Stimulated activated CD4-positive, alpha-beta T cell treated with anti-CD3 and anti-CD28 coated beads, Interleukin-15, amount 100 ng/mL, for 48 hours (primary cell): ENCODE measurements around the gene TPK1.
"Not testable (repeated sequence)": the region's sequence is repeated elsewhere in the genome, so short reads cannot be mapped to it uniquely, and the experiment has no call there.

Experiments used
- DNase-seq, 2 donors: peaks; one replicate each; pipeline ENCODE4 v3.0.0-alpha.2; 2020; ENCODE audit warnings: low read depth in 2 of 2

Gene TPK1

DNA sequence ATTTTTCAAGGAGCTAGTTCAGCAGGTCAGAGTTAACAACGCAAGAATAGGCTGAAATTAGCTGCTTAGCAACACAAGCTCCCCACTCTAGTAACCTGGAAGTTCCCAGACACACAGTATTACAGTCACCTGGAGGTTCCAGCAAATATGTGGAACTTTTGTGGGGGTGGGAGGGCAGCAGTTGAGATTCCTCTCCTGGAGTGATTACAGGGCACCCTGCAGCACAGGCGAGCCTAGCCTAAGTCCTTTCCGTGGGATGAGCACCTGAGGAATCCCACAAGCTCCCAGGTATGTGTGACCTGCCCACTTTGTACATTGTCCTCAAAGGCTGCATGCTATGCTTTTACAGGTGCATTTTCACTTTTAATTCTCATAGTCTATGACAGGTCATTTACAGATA lies 13.6 kb downstream of the TPK1 start:
- DNase-seq, result no peak

DNA sequence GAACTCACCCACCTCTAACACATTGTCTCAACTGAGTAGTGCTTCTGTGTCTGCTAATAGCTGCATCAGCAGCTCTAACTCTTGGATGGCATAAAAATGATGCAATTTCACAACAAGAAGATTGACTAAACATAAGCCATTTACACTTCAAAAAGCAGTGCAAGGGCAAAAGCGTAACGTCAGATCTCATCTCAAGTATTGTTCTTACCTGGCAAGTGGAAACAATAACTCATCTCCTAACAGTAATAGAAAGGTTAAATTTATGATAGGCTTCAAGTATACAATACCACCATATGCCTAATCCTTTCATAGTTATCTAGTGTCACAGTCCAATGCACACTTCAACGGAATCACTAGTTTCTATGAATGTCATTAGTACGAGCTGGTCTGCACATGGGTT lies 14.8 kb downstream of the TPK1 start:
- peak in 1 of 2 donors; percentile 15 for DNase-seq

GRCh38 chr7:144820552-144820951 lies 15.3 kb downstream of the TPK1 start:
- DNase-seq, result no peak

- DNase-seq, result no peak
Observed at GRCh38 chr7:144819566-144819965, 16.3 kb downstream of the TPK1 start.

DNA sequence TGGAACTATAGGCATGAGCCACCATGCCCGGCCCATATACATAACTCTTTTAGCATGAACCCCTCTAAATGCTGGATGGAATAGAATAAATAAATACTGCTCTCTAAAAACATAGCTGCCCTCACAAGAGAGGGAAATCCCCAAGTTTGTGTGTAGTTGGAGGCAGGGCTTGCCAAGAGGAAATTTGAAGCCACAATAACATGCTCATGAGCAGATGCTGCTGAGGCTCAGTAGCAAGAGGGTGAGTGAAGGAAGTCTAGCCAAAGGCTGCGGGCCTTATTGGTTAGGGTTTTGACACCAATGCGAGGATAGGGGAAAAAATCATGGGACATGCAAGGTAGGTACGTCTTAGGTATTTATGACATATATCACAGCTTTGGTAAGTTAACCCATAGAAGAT lies 17.3 kb downstream of the TPK1 start:
- peak in 1 of 2 donors; percentile 11 for DNase-seq

GRCh38 chr7:144817001-144817400 lies 18.9 kb downstream of the TPK1 start:
- no peak for DNase-seq

DNA sequence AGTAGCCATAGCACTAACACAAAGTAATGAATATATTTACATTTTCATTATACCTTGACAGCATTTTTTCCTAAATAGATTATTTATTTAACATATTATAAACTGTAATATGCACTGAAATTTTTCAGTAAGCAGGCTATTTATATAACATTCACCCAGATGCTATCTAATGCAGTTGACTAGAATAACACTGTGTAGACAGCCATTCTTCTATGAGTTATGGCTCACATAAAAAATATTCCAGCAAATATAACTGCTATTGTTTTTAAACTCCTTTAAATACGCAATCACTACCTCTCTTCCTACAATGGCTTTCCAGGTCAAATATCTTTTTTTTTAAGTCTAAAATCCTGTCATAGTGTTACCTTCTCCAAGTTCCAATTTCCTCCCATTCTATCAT lies 21.6 kb downstream of the TPK1 start:
- DNase-seq, result no peak

DNA sequence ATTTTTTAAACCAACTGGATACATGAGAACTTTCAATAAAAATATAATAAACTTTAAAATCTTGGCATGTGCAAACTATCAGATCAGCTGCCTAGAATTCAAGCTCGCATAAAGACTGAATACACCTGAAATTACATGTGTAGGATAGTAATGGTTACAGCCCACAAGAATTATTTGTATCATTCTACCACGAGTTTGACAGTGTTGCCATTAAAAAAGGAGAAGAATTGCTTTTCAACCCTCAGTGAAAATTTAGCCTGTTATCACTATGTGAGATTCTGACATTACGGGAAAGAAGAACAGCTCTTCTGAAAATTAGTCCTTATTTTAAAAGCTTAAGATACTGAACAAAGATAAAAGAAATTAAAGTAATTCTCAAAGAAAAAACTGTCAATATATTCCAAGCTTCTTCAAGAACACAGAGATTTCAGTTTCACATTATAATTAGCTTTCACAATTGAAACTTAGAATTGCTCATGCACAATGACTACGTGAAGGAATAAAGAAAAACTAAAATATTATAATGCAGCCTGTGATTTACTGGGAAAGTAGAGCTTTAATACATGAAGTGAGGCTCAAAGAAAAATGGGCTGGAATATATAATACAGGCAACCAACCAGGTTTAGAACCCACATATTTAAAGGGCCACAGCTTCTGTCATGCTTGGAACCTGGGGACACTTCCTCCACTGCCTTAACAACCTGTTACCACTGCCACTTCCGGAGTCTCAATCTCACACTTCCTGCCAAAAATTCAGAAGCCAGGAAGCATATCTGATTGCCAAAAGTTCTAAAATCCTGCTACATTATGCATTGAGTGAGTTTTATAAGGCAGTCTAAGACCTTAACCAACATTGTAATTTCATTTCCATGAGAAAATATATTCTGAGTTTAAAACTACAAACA lies 23.2 kb downstream of the TPK1 start:
- no peak for DNase-seq

DNA sequence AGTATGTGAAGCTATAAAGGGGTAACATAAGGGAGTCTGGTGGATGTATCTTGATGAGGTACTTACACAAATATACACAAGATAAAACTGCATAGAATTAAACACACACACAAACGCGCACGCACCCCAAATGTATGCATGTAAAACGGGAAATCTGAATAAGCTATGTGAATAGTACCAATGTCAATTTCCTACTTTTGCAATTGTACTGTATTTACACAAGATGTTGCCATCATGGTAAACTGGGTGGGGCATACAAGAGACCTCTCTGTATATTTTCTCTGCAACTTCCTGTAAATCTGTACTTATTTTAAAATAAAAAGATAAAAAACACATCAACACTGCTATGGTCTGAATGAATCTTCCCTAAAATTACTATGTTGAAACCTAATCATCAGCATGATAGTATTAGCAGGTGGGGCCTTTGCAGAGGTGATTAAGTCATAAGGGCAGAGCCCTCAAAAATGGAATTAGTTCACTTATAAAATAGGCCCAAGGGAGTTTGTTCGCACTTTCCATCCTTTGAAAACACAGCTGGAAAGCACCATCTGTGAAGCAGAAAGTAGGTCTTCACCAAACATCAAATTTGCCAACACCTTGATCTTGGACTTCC lies 30.1 kb downstream of the TPK1 start:
- no peak for DNase-seq

DNA sequence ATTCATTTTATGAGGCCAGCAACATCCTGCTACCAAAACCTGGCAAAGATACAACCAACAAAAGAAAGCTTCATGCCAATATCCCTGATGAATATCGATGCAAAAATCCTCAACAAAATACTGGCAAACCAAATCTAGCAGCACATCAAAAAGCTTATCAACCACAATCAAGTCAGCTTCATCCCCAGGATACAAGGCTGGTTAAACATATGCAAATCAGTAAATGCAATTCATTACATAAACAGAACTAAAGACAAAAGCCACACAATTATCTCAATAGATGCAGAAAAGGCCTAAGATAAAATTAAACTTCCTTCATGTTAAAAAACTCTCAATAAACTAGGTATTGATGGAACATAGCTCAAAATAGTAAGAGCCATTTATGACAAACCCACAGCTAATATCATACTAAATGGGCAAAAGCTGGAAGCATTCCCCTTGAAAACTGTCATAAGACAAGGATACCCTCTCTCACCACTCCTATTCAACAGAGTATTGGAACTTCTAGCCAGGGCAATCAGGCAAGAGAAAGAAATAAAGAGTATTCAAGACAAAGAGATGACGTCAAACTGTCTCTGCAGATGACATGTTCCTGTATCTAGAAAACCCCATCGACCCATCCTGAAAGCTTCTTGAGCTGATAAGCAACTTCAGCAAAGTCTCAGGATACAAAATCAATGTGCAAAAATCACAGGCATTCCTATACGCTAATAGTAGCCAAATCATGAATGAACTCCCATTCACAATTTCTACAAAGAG lies 35.0 kb downstream of the TPK1 start:
- not testable (repeated sequence) for DNase-seq

DNA sequence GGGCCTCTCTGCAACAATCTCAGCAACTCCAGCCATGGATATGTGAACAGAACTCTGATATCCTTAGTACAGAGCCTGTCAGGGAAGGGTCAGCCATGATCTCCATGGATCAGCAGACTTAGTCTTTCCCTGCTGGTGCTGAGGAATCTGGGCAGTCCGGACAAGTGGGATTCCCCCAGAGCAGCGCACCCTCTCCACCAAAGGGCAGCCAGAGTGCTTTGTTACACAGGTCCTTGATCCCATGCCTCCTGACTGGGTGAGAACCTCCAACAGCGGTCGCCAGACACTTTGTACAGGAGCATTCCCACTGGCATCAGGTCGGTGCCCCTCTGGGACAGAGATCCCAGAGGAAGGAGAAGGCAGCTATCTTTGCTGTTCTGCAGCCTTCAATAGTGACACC lies 38.9 kb downstream of the TPK1 start:
- DNase-seq, result no peak

DNA sequence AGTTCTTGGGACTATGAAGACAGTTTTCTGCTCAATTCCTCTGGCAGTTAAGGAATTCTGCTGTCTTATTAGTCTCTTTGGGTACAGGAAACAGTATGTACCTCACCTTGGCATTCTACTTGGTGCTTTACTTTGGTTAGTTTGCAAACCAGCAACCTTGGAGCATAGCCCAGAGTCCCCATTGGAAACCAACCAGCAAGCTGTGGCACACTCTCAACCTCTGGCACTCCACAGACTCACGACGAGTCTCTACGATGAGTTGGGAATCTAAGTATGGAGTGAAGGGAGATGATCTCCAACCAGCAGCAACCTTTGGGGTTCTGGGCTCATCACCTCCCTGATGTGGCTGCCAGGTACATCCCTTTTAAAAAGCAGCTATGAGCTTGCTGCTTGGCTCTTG lies 43.8 kb downstream of the TPK1 start:
- DNase-seq, result no peak

GRCh38 chr7:144791488-144791887 lies 44.4 kb downstream of the TPK1 start:
- no peak for DNase-seq

DNA sequence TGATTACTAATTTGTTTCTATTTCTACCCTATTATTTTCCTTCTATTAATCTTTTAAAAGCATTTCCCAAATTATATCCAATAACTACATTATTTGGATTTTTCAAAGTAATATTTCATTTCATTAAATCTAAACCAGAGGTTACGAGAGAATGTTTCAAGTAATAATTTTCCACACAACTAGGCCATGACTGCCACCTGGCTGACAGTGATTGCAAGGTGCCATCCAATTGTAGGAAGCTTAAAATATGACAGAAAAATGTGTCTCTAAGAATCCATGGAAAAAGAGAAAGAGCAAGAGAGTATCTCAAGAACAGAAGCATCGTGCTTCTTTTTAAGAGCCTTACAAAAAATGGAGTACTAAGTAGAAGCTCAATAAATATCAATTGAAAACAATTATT lies 48.7 kb downstream of the TPK1 start:
- no peak for DNase-seq

GRCh38 chr7:144786522-144786921 lies 49.3 kb downstream of the TPK1 start:
- no peak for DNase-seq

DNA sequence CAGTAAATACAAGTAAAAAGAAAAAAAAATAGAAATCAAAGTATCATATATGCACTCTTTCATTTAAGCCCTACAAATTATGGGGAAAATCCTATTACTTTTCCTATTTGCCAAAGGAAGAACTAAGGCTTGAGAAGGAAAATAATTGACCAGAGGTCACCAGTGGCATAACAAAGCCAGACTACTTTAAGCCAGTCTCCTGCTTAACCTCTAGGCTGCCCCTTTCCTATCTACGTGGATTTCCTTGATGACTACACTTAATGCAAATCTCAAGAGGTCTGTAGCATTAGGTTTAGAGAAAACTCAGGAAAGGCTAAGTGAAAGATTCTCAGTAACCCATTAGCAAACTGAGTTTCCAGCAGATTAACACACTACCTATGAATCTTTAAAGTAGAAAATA lies 49.8 kb downstream of the TPK1 start:
- no peak for DNase-seq

- no peak for DNase-seq
Observed at GRCh38 chr7:144785521-144785920, 50.3 kb downstream of the TPK1 start.

GRCh38 chr7:144784943-144785342 lies 50.9 kb downstream of the TPK1 start:
- DNase-seq, result no peak

- no peak for DNase-seq
Observed at GRCh38 chr7:144784441-144784840, 51.4 kb downstream of the TPK1 start.

DNA sequence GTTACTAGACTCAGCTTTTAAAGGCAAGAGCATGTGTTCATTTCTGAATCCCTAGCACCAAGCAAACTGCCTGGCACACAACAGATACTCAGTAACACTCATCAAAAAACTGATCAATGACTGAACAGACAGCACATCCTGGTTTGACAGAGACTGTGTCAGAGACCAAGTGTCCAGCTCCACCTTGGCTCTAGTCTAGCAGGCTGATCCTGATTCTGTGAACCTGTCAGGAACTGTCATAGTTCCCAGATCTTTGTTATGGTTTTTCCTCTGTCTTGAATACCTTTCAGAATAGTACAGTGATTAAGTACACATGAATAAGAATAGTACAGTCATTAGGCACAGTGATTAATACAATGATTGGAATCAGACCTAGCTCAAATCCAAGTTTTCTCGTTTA lies 53.0 kb downstream of the TPK1 start:
- no peak for DNase-seq

- DNase-seq, result no peak
Observed at GRCh38 chr7:144780071-144780608, 55.7 kb downstream of the TPK1 start.

DNA sequence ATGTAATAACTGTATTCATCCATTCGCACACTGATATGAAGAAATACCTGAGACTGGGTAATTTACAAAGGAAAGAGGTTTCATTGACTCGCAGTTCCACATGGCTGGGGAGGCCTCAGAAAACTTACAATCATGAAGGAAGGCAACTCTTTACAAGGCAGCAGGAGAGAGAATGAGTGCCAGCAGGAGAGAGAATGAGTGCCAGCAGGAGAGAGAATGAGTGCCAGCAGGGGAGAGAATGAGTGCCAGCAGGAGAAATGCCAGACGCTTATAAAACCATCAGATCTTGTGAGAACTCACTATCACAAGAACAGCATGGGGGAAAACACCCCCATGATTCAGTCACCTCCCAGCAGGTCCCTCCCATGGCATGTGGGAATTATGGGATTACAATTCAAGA lies 58.0 kb downstream of the TPK1 start:
- not testable (repeated sequence) for DNase-seq
